Nephron (organoid): ENCODE data around the gene MSANTD1.

Experiments used
- H3K27ac Mint-ChIP-seq, 3 experiments: 2 replicates each; pipeline ENCODE4 v1.8.0; 2020; ENCODE audit warnings: mixed read lengths in 3 of 3, mild to moderate bottlenecking in 2 of 3, moderate library complexity in 1 of 3
- H3K27me3 Mint-ChIP-seq: 2 replicates; pipeline ENCODE4 v1.8.0; 2021; ENCODE audit warnings: low read depth, mild to moderate bottlenecking, moderate library complexity, mixed read lengths
- H3K36me3 Mint-ChIP-seq: 2 replicates; pipeline ENCODE4 v1.8.0; 2020; ENCODE audit warnings: low read depth, mixed read lengths
- H3K4me1 Mint-ChIP-seq: 2 replicates; pipeline ENCODE4 v1.8.0; 2020; ENCODE audit warnings: mixed read lengths
- H3K4me3 Mint-ChIP-seq, 3 experiments: 2 replicates each; pipeline ENCODE4 v1.8.0; 2020; ENCODE audit warnings: mild to moderate bottlenecking in 3 of 3, mixed read lengths in 3 of 3, moderate library complexity in 2 of 3
- H3K9me3 Mint-ChIP-seq: 2 replicates; pipeline ENCODE4 v1.8.0; 2020; ENCODE audit warnings: mixed read lengths
- CTCF ChIP-seq, 3 experiments: fragments of 200-600 bp; sonication (generic); IDR thresholded peaks; one replicate each; pipeline ENCODE4 v1.5.0; 2021; ENCODE audit warnings: antibody characterized with exemption in 3 of 3; ENCODE audit not compliant: unreplicated experiment in 3 of 3

The MSANTD1 gene

GRCh38 chr4:3226944-3227343 lies 22.0 kb upstream of the MSANTD1 start:
- Mint-ChIP-seq H3K27ac (no peak overlapping the region), H3K4me1 (no peaks in the 10 kb centered on the region)

GRCh38 chr4:3227878-3228675 lies 20.9 kb upstream of the MSANTD1 start:
- Mint-ChIP-seq H3K4me3 (no peak overlapping the region), H3K9me3 (no peaks in the 10 kb centered on the region), H3K27ac (no peak overlapping the region), H3K27me3 (no peaks in the 10 kb centered on the region), H3K36me3 (peaks cover 54% of the 10 kb centered on the region), H3K4me1 (no peaks in the 10 kb centered on the region)
- no peak for TF ChIP-seq CTCF (IDR thresholded peaks at IDR 0.05; ENCODE audit: unreplicated experiment in 3 of 3)

More at GRCh38 chr4:3226944-3227343, 22.0 kb upstream of the MSANTD1 start:
- TF ChIP-seq CTCF (IDR thresholded peaks at IDR 0.05; ENCODE audit: unreplicated experiment in 3 of 3), result no peak
- Mint-ChIP-seq H3K4me3 (no peak overlapping the region), H3K36me3 (peaks cover 63% of the 10 kb centered on the region), H3K9me3 (no peaks in the 10 kb centered on the region), H3K27me3 (no peaks in the 10 kb centered on the region)

GRCh38 chr4:3228881-3229280 lies 20.1 kb upstream of the MSANTD1 start:
- Mint-ChIP-seq H3K27ac (no peak overlapping the region), H3K36me3 (peaks cover 53% of the 10 kb centered on the region), H3K9me3 (no peaks in the 10 kb centered on the region), H3K4me3 (no peak overlapping the region), H3K27me3 (no peaks in the 10 kb centered on the region), H3K4me1 (no peaks in the 10 kb centered on the region)
- no peak for TF ChIP-seq CTCF (IDR thresholded peaks at IDR 0.05; ENCODE audit: unreplicated experiment in 3 of 3)

GRCh38 chr4:3229328-3229727 lies 19.6 kb upstream of the MSANTD1 start:
- peaks cover 53% of the 10 kb centered on the region for H3K36me3 Mint-ChIP-seq
- no peaks in the 10 kb centered on the region for H3K9me3 Mint-ChIP-seq
- H3K4me1 Mint-ChIP-seq, result no peaks in the 10 kb centered on the region
- no peaks in the 10 kb centered on the region for H3K27me3 Mint-ChIP-seq
- no peak for TF ChIP-seq CTCF (IDR thresholded peaks at IDR 0.05; ENCODE audit: unreplicated experiment in 3 of 3)
- no peak overlapping the region for H3K4me3 Mint-ChIP-seq
- no peak overlapping the region for H3K27ac Mint-ChIP-seq

GRCh38 chr4:3229964-3230363 lies 19.0 kb upstream of the MSANTD1 start:
- TF ChIP-seq CTCF (IDR thresholded peaks at IDR 0.05; ENCODE audit: unreplicated experiment in 3 of 3), result no peak
- Mint-ChIP-seq H3K9me3 (no peaks in the 10 kb centered on the region), H3K4me3 (no peak overlapping the region), H3K27ac (no peak overlapping the region), H3K27me3 (no peaks in the 10 kb centered on the region), H3K36me3 (peaks cover 52% of the 10 kb centered on the region), H3K4me1 (no peaks in the 10 kb centered on the region)

- Mint-ChIP-seq H3K27ac (no peak overlapping the region), H3K27me3 (no peaks in the 10 kb centered on the region)
These were observed 17.5 kb upstream of the MSANTD1 start for GRCh38 chr4:3231471-3231870.

More at GRCh38 chr4:3231471-3231870, 17.5 kb upstream of the MSANTD1 start:
- TF ChIP-seq CTCF (IDR thresholded peaks at IDR 0.05; ENCODE audit: unreplicated experiment in 3 of 3), result no peak
- Mint-ChIP-seq H3K9me3 (no peaks in the 10 kb centered on the region), H3K4me1 (no peaks in the 10 kb centered on the region), H3K4me3 (no peak overlapping the region), H3K36me3 (peaks cover 45% of the 10 kb centered on the region)
